ENCODE results near the gene ANKRD27. TPM values are rescaled to one million over a fixed set of nuclear protein-coding genes. Genes with fewer than 3 reads are reported as not detected.
"Not testable (repeated sequence)": the region's sequence is repeated elsewhere in the genome, so short reads cannot be mapped to it uniquely, and the experiment has no call there.

ANKRD27 gene
- total RNA-seq, 1 donor from 2014 or later = 19.6 TPM

DNA sequence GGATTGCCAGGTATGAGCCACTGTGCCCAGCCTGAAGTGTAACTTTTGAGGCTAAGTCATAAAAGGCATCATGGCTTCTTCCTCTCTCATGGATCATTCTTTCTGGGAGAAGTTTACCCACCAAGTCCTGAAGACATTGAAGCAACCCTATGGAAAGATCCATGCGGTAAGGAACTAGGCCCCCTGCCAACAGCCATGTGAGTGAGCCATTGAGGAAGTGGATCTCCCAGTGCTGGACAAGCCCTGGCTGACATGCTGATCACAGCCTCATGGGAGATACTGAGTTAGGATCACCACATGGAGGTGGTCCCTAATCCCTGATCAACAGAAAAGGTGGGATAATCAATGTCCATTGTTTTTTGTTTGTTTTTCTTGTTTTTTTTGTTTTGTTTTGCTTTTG is 13.3 kb upstream of the ANKRD27 start:
- no peak for DNase-seq

DNA sequence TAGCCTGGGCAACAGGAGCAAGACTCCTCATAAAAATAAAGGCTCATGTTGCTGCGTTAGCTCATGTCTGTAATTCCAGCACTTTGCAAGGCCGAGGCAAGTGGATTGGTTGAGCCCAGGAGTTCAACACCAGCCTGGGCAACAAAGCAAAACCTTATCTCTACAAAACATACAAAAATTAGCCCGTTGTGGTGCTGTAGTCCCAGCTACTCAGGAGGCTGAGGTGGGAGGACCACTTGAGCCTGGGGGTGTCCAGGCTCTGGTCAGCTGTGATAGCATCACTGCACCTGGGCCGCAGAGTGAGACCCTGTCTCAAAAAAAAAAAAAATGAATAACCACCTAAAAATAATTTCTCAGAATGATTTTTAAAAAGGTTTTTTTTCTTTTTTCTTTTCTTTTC is 12.7 kb upstream of the ANKRD27 start:
- no peak for DNase-seq

DNA sequence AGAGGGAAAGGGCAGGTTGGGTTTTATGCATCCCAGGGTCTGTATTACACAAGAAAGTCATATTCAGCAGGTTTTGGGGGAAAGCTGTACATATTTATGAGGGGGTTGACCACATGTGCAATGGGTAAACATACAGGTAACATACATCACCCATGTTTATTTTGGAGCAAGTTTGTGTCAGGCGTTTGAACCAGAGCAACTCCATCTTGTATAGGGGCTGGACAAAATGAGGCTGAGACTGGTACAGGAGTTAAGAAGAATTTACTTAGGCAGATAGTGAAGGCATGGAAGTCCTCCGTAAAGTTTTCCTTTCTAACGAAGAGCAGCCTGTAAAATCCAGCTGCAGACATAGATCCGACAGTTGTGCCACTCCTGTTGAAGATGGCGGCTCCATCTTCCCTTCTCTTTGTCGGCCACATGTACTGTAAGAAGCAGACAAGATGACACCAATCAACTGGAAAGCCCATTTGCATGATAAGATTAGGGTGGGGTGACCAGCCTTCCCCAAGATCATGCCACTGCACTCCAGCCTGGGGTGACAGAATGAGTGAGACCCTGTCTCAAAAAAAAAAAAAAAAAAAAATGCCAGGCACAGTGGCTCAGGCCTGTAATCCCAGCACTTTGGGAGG is 12.0 kb upstream of the ANKRD27 start:
- no peak for DNase-seq

DNA sequence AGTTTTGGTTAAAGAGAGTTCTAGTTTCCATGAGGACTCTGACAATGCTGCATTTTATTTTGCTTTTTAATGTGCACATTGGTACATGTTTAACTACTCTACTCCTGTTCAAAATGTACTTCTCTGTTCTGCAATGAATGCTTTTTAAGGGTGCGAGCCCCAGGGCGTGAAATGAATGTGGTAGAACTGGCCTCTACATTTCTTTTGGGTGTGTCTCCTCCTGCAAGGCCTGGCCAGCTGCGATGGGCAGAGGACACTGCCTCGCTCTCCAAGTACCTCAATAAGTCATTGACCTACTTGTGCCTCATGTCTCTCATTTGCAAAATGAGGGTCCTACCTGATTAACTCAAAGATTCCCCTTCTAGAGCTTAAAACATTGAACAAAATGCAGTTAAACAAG is 7.3 kb upstream of the ANKRD27 start:
- no peak for DNase-seq

DNA sequence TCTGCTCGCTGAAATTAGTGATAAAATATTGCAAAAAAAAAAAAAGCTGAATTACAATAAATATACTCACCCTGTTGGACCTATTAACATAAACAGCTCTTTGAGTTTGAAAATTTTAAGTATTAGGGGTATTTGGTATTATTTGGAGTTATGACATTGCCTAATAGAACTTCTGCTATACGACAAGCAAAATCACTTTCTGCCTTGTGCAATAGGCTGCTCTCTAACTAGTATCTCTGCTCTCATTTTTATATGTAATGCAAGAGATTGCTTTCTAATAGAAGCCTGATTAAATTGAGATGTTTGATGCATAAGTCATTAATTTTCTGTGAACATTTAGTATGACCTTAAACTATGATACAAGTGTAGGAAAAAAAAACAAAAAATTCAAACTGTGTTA is 6.0 kb upstream of the ANKRD27 start:
- no peak for DNase-seq

DNA sequence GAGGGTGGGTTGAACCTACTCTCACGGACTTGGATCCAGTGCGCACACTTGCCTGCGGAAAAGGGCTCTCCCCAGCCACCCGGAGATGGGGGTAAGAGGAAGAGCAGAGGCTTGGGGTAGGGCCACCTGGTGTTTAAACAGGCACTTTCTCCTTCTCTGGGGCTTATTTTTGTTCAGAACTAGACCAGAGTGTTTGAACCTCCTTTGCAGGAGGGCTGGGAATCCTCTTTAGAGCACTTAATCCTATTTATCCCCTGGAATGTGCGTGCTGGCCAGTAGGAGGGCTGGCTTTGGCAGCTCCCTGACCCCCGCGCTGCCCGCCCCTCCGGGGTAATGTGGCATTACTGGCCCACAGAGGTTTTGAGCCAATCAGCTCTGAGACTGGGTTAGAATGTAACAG is 2.7 kb upstream of the ANKRD27 start:
- peak; percentile 46 for DNase-seq

DNA sequence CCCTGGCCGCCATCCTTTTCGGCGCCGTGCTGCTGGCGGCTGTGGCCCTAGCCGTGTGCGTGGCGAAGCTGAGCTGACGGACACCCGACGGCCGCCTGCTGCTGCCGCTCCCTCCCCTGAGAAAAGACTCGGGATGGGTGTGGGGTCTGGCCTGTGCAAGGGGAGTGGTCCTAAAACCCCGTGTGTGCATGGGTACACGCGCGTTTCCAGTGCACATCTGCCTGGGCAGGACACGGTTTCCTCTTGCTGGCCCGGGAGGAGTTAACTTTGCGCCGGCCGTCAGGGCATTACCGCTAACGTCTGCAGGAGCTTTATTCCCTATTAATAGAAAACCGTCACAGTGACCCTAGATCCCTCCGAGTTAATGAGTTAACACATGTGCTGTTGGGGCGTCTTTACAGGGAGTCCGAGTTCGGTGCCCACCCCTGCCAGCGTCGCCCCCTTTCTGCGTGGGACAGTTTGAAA is 1.9 kb upstream of the ANKRD27 start:
- no peak for DNase-seq

DNA sequence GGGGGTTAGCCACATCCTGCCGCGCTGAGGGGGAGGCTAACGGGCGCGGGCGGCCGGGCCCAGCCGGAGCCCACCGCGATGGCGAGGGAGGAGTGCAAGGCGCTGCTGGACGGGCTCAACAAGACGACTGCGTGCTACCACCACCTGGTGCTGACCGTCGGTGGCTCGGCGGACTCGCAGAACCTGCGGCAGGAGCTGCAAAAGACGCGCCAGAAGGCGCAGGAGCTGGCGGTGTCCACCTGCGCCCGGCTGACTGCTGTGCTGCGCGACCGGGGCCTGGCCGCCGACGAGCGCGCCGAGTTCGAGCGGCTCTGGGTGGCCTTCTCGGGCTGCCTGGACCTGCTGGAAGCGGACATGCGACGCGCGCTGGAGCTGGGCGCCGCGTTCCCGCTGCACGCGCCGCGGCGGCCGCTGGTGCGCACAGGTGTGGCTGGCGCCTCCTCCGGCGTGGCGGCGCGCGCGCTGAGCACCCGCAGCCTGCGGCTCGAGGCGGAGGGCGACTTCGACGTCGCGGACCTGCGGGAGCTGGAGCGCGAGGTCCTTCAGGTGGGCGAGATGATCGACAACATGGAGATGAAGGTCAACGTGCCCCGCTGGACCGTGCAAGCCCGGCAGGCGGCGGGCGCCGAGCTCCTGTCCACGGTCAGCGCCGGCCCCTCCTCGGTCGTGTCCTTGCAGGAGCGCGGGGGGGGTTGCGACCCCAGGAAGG is 1.4 kb upstream of the ANKRD27 start:
- no peak for DNase-seq

DNA sequence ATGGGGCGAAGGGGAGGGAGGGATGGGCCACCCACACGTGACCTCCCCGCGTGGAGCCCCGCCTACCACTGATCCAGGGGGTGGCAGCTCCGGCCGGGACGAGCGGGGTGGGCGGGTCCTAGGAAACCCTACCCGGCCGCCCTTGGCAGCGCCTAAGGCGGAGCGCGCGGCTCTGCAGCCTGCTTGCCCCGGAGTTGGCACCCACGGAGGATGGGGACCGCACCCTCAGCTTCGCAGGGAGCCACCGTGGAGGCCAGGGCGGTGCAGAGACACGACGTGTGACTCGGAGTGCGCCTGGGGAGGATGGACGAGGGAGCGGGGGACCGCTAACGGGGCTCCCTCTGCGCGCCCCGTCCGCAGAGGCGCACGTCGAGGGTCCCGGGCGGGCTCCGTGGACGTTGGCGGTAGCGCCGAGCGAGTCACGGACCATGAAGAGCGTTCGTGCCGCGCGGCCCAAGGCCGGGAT is 773 bp upstream of the ANKRD27 start, which contains the start of gene RGS9BP:
Gene RGS9BP, plus strand, starts transcription at position 129 of the 466 bp plus-strand sequence. CDS start 416 bp downstream, outside the sequence.
- DNase-seq = peak; percentile 70

DNA sequence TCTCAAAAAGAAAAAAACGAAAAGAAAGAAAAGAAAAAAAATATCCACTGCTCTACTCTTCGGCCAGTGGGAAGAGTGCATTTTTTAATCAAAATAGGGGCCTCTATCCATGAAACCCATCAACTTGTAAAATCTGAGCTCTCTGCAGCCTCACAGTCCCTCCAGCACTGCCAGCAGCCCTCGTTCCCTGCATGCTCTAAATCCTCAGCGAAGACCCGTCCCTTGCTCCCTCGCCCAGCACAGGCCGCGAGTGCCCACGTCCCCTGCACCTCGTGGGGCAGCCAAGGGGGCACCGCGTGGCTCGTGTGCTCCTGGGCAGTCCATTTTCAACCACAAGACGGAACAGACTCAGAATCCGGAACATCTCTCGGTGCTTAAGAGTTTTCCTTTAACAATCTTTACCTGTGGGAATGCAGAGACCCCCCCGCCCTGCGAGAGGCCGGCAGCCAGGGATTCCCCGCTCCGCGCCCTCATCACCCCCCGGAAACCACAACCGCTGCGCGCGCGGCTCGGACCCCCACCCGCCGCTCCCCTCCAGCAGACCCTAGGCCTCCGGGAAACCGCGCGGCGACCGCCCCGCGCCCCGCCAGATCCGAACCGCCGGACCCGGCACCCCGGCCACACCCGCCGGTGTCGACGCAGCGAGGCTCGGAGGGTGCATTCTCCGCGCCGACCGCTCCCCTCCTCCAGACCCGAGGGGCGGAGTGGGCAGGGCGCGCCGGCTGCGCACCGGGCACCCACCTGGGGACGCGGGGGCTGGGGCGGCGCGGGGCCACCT is 638 bp downstream of the ANKRD27 start:
- DNase-seq = no peak

DNA sequence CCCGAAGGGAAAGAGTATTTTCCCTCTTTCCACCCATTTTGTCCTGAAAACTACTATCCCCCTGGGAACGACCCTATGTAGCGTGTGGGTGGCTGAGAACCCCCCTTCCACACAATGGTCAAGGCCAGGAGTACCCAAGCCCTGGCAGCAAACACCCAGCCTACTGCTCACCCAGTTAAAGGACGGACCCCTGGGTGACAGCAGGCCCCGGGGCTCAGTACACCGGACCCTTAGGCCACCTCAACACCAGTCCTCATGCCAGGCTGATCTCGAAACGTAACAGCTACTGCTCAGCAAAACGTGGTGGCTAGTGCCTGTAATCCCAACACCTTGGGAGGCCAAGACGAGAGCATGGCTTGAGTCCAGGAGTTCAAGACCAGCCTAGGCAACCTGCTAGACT is 1.4 kb downstream of the ANKRD27 start:
- DNase-seq = no peak

DNA sequence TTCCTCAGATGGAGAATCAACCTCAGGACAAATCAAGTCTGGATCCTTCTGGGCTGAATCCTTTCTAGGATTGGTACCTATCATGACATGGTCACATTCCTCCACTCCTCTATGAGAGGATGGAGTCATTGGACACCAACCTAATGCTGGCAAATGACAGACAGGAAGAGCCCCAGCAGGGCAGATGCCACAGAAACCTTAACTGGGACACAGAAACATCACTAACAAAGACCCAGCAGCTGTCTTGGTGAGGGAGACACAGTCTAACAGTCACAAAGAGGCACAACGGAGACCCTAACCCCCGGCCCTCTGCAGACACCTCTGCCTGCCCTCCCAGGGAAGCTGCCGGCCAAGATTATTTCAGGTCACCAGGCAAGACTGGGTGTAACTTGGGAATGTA is 2.1 kb downstream of the ANKRD27 start:
- DNase-seq = no peak

DNA sequence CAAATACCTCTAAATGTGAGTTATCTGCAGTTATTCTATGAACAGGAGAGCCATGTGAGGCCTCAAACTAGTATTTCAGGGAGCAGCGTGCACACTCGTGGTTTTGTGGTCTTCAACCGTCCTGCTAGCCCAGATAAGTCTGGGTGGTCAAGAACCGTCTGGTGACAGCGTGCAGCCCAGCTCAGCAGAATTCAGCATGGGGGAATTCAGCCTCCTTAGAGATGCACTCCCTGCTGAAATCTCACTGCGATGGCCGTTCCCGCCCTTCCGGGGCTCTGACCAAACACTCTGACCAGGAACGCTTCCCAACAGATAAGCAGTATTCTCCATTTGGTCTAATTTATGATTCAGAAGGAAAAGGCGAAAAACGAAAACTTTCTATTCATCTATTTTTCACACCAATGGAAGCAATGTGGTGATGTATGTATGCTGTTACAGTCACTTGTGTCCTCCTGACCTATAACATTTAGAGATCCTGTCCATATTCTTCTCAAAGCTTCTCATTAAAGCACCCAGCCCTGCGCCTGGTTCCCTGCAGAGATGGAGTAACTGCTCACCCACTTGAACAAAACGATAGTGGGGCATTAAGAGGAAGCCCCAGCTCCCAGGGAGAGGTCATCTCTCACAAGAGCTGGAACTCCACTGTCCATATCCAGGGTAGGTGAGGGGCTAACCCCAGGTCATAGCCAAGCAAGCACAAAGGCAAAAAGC is 2.9 kb downstream of the ANKRD27 start:
- DNase-seq = no peak

DNA sequence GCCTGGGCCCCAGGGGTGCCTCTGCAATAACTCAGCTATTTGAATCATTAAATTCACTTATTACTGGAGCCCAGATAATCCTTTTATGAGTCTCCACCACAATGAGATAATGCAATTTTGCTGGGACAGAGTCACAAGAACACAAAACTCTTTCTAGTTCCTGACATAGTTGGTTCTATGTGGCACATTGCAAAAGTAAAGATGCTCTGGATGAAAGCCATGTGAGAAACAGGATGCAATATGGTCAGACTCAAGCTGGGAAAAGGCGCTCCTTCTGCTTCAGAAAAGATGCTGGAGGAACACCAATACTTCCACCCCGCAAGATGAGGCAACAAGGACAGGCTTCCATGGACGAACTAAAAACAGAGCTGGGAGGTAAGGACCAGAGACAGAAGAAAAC is 5.7 kb downstream of the ANKRD27 start:
- no peak for DNase-seq

DNA sequence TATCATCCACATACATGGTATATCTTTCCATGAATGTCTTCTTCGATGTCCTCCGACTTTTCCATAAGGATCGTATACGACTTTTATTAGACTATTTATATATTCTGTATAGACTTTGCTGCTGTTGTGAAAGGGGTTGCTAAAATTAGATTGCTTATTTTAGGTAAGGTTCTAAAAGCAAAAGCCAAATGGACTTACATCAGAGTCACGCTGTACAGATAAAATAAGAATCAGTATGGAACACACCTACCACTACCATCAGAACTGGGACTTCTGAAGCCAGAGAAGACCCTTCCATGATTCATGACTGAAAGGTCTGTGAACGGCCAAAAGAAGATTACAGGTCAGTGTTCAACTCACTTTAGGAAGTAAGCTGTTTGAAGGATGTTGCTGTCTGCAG is 8.9 kb downstream of the ANKRD27 start:
- no peak for DNase-seq

DNA sequence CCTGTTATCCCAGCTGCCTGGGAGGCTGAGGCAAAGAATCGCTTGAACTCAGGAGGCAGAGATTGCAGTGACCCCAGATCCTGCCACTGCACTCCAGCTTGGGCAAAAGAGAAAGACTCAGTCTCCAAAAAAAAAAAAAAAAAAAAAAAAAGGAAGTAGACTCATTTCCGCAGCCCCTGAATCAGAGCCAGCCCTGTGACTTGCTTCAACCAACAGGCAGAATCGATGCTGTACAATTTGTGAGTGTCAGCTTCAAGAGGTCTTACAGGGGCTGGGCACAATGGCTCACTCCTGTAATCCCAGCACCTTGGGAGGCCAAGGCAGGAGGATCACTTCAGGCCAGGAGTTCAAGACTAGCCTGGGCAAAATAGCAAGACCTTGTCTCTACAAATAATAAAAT is 12.8 kb downstream of the ANKRD27 start:
- DNase-seq = no peak

DNA sequence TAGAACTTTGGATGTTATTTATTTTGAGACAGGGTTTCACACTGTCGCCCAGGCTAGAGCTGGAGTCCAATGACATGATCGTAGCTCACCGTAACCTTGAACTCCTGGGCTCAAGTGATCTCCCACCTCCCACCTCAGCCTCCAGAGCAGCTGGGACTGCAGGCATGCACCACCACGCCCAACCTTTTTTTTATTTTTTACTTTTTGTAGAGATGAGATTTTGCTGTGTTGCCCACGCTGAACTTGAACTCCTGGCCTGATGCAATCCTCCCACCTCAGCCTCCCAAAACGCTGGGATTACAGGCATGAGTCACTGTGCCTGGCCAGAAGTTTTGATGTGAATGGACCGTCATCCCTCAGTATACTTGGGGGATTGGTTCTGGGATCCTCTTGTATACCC is 13.7 kb downstream of the ANKRD27 start:
- no peak for DNase-seq

DNA sequence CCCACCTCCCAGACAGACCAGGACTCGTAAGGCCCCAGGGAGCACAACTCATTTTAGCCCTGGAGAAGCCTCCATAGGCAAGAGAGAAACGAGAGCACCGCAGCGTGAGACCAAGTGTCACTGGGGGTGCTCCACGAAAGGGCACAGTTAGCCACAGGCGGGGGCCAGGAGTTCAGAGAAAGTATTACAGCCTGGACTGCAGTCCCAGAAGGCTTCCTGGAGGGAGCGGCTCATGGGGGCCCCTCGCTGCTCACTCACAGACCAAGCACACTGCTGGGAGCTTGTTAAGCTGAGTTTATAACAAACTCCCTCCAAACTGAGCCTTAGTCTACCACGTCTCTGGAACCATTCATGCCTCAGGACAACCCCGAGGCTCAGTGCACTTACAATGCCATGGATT is 16.5 kb downstream of the ANKRD27 start:
- no peak for DNase-seq

DNA sequence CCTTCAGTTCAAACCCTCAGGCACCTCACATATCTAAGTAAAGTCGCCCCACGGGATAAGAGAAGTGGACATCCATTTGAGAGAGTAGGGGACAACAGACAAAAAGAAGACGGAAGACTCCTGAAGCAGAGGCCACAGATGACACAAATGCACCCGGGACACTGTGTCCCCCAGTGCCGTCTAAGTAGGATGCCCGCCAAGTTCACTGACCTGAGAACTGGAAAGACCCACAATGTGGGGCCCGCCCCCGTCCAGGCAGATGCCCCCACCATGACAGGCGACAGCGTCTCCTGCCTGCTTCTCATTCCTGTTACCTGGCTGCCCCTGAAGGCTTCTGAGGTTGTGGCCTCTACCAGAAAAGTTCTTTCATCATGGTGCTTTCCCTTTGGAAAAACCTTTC is 16.9 kb downstream of the ANKRD27 start:
- no peak for DNase-seq

DNA sequence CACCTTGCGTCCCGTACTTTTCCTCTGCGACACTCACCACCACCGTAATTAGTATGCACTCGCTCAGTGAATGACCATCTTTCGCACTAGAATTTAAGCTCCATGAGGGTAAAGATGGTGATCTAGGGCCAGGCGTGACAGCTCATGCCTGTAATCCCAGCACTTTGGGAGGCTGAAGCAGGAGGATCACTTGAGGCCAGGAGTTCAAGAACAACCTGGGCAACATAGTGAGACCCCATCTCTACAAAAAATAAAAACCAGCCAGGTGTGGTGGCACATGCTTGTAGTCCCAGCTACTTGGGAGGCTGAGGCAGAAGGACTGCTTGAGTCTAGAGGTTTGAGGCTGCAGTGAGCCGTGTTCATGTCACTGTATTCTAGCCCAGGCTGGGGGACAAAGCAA is 18.6 kb downstream of the ANKRD27 start:
- DNase-seq = not testable (repeated sequence)

DNA sequence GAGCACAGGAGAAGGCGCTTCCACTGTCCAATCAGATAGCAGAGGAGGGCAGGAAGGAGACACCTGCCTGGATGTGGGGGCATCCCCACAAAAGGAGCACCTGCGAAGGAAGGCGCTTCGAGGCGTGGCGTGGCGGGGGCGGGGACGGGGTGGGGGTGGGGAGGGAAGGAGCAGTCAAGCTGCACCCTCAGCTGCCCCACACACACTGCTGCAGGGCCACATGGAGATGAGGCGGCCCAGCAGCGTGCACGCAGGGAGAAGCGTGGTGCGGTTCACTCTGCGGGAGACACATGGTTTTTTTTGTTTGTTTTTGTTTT is 21.4 kb downstream of the ANKRD27 start:
- no peak for DNase-seq

DNA sequence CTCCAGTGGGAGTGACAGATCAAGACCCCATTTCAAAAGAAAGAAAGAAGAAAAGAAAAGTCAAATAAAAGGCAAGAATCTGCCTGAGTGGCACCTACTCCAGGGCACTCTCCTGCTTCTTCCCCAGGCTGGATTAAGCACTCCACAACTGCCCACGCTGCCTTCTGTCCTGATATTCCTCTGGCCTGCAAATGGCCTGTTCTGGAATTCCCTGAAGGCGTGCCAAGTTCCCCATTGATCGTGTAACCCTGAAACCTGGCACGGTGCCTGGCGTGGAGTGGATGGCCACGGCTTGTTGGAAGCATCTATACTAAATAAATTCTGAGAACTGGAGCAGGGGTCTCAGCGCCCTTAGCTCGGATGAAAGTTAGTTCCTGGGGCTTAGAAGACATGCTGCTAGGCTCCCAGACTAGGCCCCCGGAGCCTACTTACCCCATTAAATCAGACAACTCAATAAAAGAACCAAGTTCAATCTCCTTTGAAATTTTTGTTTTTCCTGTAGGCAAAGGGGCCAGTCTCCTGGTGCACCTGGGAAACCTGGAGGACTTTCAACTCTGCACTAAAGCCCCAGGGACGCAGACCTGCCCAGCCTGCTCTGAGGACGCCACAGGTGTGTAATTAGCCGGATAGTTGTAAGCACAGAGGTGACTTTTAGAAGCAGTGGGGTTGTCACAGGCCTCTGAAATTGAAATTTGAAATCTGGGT is 21.9 kb downstream of the ANKRD27 start:
- peak; percentile 66 for DNase-seq

Measured in tongue (tissue), 2 donors.